Measurements from ENCODE around the gene GLB1L3.

The GLB1L3 gene

GRCh38 chr11:134346101-134346975, 70.2 kb downstream of the GLB1L3 start:
- Mint-ChIP-seq H3K4me1 (no peaks in the 10 kb centered on the region), H3K4me3 (no peak overlapping the region), H3K27ac (no peak overlapping the region), H3K9me3 (no peaks in the 10 kb centered on the region), H3K27me3 (ENCODE audit: low read depth, poor library complexity) (peaks cover 18% of the 10 kb centered on the region), H3K36me3 (ENCODE audit: low read depth) (no peaks in the 10 kb centered on the region)
- no peak for DNase-seq
- TF ChIP-seq CTCF (IDR thresholded peaks at IDR 0.05): no peak

- Mint-ChIP-seq H3K4me1 (no peaks in the 10 kb centered on the region), H3K4me3 (no peak overlapping the region), H3K9me3 (no peaks in the 10 kb centered on the region), H3K27ac (no peak overlapping the region), H3K27me3 (ENCODE audit: low read depth, poor library complexity) (peaks cover 18% of the 10 kb centered on the region), H3K36me3 (ENCODE audit: low read depth) (no peaks in the 10 kb centered on the region)
- TF ChIP-seq CTCF (IDR thresholded peaks at IDR 0.05): no peak
- no peak for DNase-seq
These were observed 70.8 kb downstream of the GLB1L3 start for GRCh38 chr11:134346976-134347350.

- H3K4me1 Mint-ChIP-seq: no peaks in the 10 kb centered on the region
- H3K9me3 Mint-ChIP-seq: no peaks in the 10 kb centered on the region
- H3K27me3 Mint-ChIP-seq (ENCODE audit: low read depth, poor library complexity): peaks cover 19% of the 10 kb centered on the region
- no peaks in the 10 kb centered on the region for H3K36me3 Mint-ChIP-seq (ENCODE audit: low read depth)
- DNase-seq: no peak
- no peak overlapping the region for H3K4me3 Mint-ChIP-seq
- no peak for TF ChIP-seq CTCF (IDR thresholded peaks at IDR 0.05)
- no peak overlapping the region for H3K27ac Mint-ChIP-seq
These were observed 71.3 kb downstream of the GLB1L3 start for GRCh38 chr11:134347441-134347840.

GRCh38 chr11:134349109-134349801, 73.1 kb downstream of the GLB1L3 start:
- Mint-ChIP-seq H3K4me1 (no peaks in the 10 kb centered on the region), H3K4me3 (no peak overlapping the region), H3K9me3 (peaks cover 9% of the 10 kb centered on the region), H3K36me3 (ENCODE audit: low read depth) (no peaks in the 10 kb centered on the region), H3K27ac (no peak overlapping the region), H3K27me3 (ENCODE audit: low read depth, poor library complexity) (peaks cover 15% of the 10 kb centered on the region)
- TF ChIP-seq CTCF (IDR thresholded peaks at IDR 0.05): no peak
- no peak for DNase-seq

GRCh38 chr11:134349802-134350355, 73.7 kb downstream of the GLB1L3 start:
- Mint-ChIP-seq H3K27ac (no peak overlapping the region), H3K27me3 (ENCODE audit: low read depth, poor library complexity) (peaks cover 15% of the 10 kb centered on the region), H3K4me3 (no peak overlapping the region), H3K9me3 (peaks cover 9% of the 10 kb centered on the region), H3K4me1 (no peaks in the 10 kb centered on the region), H3K36me3 (ENCODE audit: low read depth) (no peaks in the 10 kb centered on the region)
- TF ChIP-seq CTCF (IDR thresholded peaks at IDR 0.05): no peak
- no peak for DNase-seq
